ENCODE results near the gene SPATA31E1.
"Not testable (repeated sequence)": the region's sequence is repeated elsewhere in the genome, so short reads cannot be mapped to it uniquely, and the experiment has no call there.

SPATA31E1 gene

GRCh38 chr9:87937352-87937751 lies 54.7 kb downstream of the SPATA31E1 start:
- DNase-seq, result not testable (repeated sequence)

GRCh38 chr9:87937918-87938317 lies 55.2 kb downstream of the SPATA31E1 start:
- DNase-seq, result not testable (repeated sequence)

DNA sequence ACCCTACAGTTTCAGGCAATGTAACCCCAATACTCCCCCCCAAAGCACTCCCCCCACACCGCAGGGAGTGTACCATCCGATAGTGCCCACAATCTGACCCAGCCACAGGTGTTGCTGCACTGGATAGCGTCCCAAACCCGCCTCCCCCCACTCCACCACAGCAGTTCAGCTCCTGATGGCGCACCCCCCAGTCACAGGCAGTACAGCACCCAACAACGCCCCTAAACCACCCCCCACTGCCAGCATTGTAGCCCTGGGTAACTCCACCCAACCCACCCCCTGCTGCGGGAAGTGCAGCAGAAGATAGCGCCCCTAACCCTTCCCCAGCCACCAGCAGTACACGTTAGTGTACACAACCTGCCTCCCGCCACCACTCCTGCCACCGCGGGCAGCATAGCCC lies 55.7 kb downstream of the SPATA31E1 start:
- DNase-seq, result not testable (repeated sequence)
